Measurements from ENCODE around the gene STT3B.

Gene STT3B

DNA sequence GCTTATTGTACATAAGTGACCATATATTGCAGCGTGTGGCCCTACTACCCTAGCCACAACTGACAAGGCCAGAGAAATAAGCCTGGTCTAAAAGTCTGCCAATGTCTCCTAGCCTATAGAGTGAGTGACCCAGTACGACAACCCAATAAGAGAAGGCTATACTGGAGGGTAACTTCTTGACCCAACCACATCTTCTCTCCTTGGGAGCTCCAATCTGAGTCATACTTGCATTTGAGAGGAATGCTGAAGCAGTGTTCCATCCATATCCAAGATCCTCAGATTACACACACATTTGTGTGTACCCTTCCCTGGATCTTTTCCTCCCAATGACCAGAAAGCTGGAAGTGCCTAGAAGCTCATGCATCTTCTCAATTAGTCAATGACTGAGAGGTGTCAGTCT, 11.3 kb upstream of the STT3B start:
- DNase-seq (ENCODE audit: low read depth): no peak

DNA sequence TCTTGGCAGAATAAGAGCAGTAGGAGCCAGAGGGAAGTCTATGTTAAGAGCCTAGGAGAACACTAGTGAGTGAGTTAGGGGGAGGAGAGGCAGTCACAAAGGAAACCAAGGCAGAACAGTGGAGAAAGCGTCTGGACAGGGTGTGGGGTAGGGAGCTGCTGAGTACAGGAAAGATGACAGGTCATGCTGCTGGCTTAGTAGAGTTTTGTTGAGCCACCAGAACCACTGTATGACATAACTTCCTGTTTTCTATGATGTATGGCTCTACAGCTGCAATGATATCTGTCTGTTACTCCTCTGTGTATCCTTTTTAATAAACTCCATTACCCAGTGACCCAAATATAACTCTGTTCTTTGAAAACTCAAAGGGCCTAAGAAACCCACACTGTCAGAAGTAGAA, 10.6 kb upstream of the STT3B start:
- DNase-seq (ENCODE audit: low read depth): no peak

DNA sequence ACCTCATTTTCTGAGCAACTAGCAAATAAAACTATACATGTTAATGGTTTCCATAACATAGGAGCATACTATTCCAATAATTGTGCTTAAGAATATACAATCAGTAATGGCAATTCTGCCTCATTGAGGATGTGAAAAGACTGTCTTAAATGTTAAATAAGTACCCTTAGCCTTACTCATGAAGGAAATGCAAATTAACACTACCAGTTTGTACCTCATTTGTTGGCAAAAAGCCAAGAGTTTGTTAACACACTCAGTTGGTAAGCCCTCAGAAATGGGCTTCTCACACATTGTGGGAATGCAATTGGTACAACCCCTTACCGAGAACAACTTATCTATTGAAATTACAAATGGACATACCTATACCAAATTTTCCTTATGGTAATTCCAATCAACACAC, 9.2 kb upstream of the STT3B start:
- DNase-seq (ENCODE audit: low read depth): no peak

DNA sequence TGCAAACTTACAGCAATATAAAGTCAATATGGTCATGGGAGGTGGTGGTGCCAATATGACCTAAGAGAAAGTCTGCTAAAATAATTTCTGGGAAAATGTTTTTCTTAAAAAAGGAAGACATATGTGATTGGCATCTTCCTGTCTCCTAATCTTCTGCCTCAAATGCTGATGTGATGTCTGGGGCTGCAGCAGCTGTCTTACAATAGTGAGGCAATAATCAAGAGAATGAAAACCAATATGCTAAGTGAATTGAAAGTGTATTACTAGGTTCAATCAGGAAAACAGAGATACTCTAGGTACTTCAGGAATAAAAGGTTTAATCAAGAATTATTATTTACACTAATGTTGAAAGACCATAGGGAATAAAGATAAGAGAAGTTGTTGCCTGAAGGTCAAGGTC, 7.2 kb upstream of the STT3B start:
- DNase-seq (ENCODE audit: low read depth): no peak

DNA sequence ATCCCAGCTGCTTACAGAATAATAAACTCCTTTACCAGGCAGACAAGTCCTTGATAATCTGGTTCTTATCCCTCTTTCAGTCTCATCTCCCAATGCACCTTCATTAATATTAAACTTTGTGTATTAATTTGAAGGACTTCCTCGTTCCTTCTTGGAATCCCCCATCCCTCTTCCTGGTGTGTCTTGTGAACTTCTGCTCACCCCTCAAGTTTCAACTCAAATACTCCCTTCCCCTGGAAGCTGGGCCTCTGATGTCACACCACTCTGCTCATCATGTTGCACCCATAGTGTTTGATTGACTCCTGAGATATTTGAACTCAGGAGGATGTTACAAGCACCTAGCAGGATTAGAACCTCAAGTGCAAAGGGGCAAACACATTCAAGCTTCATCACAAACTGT, 3.3 kb upstream of the STT3B start:
- no peak for DNase-seq (ENCODE audit: low read depth)

DNA sequence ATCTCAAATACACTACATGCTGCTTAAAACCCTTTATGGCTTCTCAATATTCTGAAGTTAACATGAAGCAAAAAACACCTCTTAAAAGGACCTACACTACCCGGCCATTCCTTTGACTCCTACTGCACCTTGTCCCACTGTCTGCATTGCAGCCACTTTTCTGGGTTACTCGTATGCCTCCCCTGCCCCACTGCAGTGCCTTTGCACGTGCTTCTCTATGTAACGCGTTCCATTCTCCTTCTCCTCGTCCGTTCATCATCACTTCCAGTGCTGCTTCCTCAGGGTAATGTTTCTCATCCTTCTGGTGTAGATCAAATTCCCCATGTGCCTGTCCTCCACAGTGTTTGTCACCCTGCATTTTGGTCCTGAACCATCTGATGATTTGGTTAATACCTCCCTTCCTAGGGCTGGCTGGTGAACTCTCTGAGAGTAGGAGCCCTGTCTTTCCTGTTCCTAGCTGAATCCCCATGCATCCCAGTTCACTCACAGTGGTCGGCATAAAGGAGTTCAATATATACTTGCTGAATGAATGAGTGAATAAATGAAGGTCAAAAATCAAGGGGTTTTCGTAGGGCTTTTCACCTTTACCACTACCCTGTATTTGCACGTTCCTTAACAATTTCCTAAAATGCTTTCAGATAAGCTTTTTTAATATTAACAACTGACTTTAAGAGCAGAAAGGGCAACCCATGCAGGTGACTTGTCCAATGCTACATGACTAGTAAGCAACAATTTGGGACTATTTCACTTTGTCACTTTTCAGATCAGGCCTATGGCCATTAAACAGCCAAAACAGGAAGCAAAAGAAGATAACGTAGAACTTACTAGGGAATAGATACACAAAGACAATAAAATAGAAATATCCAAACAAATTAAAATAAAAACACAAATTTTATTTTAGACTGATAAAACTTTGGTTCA, 2.4 kb upstream of the STT3B start:
- DNase-seq (ENCODE audit: low read depth): no peak

DNA sequence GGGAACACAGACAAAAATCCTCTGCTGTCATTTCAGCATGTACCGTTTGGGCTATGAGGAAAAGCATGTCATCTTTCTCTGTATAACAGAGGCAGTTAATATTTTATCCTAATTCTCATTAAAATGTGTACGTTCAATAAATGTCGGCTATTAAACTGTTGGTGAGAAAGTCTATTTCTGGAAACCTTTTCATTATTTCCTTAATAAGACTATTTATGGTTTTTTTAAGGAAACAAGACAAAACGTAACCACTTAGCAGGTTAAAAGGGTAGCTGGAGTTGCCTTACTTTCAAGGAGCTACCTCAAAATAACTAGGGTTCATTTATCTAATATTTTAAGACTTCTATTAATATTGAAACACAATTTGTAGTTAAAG, 1.8 kb upstream of the STT3B start:
- DNase-seq (ENCODE audit: low read depth): no peak

DNA sequence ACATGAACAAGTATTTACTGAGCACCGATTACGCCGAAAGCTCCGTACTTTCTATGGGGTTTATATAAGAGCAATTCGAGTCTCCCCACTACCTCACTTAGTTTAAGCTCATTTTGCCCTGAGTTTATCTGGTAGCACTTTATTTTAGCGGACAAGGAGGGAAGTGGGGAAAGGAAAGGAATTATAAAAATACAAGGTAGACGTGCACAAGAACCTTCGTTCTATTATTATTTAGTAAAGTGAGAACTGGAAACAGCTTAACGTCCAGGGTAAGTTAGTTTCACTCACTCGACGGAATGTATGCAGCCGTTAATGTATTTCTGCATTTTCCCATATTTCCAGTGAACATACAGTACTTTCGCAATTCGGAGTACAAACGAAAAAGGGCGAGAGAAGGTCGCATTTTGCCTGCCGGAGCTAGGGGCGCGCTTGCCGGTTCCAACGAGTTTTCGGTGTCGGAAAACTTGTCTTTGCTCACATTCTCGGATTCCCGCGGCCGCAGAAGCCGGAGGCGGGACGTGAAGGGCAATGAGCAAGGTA, 1.2 kb upstream of the STT3B start:
- no peak for DNase-seq (ENCODE audit: low read depth)

DNA sequence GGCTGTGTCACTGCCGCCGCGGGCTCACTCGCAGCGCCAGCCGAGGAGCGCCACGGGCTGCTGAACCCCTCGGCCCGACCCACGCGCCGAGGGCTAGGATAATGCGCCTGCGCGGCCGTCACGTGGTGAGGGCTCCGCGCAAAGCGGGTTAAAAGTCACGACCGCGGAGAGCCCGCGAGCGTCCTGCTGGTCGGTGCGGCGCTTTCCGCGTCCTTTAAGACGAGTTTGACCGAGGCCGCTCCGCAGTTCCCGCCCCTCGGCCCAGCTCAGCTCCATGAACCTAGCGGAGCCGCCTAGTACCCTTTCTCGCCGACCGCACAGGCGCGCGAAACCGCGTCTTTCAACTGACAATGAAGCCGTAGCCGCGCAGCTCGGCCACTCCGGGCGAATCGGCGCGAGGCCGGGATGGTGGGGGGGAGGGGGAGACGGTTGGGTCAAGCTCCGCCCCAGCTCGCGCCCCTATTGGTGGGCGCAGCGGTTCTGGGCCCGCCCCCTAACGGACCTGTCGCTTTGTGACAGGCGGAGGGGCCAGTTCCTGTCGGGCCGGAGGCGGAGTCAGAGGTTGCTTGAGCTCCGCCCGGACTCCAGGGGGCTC, 636 bp upstream of the STT3B start:
- DNase-seq (ENCODE audit: low read depth): peak; percentile 99

DNA sequence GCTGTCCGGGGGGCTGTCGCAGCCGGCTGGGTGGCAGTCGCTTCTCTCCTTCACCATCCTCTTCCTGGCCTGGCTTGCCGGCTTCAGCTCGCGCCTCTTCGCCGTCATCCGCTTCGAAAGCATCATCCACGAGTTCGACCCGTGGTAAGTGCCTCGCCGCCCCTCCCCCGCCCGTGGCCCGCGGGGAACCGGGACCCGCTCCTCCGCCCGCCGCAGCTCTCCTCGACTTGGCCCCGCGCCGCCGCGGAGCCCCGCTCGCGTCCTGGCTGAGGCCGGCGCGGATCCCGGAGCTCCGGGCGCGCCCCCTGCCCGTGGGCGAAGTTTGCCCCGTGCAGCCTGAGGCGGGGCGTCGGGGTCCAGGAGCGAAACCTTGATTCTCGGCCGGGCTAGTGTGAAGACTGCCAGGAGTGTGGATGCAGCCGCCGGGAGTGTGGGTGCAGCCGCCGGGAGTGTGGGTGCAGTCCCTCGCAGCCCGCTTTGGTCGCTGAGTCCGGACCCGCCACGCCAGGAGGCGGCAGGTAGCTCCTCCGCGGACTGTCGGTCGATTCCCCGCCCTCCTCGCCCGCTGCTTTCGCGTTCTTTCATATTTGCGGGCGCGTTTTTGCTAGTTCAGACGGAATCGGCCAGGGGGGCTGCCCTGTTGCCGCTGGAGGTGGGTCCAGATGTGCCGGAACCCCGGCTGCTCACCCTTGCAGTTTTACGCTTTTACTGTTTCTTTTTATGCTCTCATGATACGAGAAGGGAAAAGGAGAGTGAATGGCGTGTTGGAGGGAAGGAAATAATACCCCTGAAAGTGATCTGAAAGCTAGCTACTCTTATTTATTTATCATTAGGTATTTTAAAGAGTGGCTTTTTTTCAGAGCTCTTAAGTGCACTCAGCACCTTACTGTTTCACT, 692 bp downstream of the STT3B start:
- DNase-seq (ENCODE audit: low read depth): peak; percentile 32

DNA sequence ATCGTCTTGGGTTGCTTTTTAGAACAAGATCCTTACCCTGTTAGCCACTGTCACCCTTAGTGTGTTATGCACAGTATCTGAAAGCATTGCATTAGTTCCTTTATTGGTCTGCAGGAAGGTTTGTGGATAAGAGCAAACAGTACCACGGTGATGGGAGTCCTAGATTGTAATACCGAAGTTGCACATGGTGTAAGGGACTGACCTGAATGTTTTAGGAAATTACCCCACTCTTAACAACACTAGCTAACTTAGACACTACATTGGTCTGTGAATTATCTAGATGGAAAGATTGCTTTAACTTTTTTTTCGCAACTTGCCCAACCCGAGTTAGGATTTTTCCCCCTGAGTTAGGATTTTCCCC, 1.3 kb downstream of the STT3B start:
- DNase-seq (ENCODE audit: low read depth): no peak

DNA sequence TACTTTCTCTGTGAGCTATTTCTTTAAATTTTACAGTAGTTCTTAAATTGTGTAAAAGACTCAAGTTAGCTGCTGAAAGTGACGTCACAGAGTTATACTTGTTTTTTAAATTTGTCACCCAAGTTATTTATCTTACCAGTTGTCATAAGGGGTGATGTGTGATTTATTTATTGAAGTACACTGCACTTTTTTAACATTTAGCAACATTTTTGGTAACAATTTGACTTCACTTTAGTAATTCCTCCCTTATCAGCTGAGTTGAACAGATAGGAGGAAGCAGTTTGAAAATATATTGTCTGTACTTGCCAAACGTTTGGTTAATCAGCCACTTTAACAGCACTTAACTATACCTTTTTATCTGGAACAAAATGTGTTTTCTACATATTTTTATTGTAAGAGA, 3.8 kb downstream of the STT3B start:
- no peak for DNase-seq (ENCODE audit: low read depth)

DNA sequence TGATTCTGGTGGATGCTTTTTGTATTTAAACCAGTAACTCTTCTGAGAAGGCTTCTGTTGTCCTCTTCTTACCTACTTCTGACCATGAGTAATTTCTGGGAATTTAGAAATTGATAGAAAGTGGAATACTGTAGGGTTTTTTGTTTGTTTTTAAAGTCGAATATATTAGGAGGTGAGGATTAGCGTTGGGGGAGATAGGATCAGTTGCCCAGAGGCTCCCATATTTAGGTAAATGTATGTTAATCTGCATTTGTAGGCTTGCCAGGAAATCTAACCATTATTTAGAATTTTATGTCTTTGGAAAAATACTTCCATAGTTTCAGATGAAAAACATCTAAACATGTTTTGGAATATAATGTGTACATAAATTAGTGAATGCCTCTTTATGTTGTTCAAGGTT, 6.1 kb downstream of the STT3B start:
- DNase-seq (ENCODE audit: low read depth): no peak

DNA sequence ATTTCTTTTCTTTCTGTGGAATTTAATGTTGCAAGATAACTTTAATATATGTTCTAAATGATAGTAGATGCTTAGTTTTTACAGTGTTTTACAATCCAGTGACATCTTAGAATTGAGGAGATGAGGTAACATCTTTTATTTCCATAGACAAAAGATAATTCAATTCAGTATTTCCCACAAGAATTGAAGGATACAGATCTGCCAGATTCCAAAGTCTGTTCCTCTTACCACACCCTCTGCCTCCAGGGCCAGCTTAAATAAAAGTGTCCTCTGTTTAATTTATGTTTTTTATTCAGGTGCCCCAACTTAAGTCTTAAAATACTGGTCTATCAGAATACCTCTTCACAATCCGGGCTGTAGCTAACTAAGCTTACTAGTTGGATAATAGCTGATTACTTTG, 6.5 kb downstream of the STT3B start:
- DNase-seq (ENCODE audit: low read depth): no peak

DNA sequence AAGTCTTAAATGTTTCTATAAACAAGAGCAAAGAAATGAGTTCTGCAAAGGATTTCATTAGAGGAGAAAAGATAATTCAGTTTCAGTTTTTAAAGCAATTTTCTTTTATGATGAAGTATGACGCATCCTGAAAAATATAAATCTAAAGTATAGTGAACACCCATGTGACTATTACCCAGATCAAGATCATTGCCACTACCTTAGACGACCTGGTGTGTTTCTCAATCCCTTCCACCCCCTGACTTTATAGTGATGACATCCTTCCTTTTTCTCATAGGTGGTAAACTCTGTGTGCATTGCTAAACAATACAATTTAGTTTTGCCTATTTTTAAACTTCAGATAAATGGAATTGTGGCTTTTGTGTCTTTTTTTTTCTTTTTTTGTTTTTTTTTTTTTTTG, 8.4 kb downstream of the STT3B start:
- DNase-seq (ENCODE audit: low read depth): no peak

DNA sequence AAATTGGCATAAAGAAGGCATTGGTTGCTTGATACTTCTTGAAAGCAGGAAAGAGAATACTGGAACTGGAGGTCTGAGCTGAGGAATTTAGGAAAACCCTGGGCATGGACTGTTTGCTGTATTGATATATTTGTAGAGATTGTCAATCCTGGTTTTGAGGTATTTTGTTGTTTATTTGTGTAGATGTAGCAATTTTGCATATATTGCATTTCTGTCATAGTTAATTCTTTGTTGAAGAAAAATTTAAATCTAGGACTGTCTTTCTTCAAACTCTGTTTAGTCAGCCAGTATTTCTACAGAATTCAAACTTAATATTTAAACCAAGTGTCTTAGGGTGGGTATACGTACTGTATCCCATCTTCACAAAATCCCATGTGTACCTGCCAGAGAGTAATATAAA, 9.5 kb downstream of the STT3B start:
- no peak for DNase-seq (ENCODE audit: low read depth)

DNA sequence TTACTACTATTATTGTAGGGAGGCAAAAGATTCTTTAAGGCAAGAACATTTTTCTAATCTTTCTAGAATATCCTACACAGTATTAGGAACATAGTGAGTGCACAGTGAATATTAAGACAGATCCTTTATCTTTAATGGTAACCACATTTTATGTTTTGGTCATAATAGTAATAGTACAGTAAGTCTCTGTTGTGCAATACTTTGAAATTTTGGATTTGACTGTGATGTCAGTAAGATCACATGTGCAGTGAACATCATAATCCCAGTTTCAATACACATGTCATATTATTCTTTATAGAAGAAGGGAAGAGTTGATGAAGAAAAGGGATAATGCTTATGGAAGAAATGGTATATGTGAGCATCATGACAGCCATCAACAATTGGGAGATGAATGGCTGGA, 10.7 kb downstream of the STT3B start:
- DNase-seq (ENCODE audit: low read depth): no peak

DNA sequence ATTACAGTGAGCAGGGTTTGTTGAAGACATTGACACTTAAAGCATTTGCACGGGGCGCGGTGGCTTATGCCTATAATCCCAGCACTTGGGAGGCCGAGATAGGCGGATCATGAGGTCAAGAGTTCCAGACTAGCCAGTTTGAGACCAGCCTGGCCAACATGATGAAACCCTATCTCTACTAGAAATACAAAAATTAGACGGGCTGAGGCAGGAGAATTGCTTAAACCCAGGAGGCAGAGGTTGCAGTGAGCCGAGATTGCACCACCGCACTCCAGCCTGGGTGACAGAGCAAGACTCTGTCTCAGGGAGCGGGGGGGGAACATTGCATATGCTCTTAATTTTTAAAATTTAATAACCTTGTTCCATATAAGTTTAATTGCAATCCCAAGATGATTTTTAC, 11.9 kb downstream of the STT3B start:
- DNase-seq (ENCODE audit: low read depth): no peak

DNA sequence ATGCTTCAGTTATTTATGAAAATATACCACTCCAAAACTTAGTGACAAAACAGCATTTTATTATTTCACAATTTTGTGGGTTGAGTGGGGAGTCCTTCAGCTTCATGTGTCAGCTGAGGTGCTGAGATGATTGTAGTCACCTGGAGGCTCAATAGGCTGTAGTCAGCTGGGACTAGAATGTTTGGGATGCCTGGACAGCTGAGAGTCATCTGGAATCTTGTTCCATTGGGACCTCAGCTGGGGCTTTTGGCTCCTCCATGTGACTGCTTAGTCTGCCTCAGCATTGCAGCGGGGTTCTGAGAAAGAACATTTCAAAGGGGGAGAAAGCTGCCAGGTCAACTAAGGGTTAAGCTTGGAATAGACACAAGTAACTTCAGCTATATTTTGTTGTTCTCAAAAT, 13.4 kb downstream of the STT3B start:
- no peak for DNase-seq (ENCODE audit: low read depth)

DNA sequence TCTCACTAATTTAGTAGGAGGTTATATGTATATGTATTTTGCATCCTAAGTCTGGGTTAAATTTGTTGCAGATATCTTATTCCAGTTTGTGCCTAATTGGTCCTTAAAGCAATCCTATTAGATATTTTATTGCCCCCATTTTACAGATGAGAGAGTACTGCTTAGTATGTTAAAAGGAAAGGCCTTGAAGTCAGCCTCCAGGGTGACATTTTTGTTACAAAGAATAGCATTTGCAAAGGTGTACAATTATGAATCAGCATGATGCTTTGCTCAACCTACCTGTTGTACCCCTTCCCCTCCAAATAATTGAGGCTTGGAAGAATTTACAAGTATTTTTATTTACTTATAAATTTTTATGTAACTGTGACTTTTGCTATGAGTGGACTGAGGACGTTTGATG, 14.0 kb downstream of the STT3B start:
- DNase-seq (ENCODE audit: low read depth): no peak

DNA sequence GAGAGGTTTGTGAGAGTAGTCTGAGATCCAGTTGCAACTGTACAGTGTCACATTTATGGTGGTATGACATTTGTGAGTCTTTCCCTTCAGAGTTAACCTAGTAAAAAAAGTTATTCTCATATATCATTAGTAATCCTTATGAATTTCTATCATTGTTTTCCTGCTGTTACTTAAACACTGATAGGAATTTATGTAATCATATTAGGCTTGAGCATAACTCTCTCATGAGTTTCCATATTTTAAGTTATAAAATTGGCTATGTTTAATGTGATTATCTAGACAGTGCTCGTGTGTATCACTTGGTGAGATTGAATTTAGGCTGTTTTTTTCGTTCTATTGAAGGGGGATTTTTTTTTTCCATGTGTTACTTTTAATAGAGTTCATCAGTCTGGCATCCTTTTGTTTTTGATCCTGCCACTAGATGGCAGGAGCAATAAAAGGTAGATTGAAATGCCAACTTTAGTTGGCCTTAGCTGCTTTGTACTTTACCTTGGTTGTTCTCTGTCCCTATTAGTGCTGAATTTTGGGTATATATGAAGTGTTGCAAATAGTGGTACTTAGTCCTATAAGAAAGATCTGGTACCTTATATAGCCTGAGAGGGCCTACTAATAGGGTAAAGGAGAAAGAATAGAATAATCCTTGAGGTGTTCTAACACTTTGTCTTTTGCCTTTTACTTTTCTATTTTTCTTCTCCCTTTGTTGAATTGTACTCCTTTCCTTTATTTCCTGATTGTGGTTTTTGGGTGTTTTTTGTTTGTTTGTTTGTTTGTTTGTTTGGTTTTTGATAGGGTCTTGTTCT, 17.9 kb downstream of the STT3B start:
- DNase-seq (ENCODE audit: low read depth): no peak

DNA sequence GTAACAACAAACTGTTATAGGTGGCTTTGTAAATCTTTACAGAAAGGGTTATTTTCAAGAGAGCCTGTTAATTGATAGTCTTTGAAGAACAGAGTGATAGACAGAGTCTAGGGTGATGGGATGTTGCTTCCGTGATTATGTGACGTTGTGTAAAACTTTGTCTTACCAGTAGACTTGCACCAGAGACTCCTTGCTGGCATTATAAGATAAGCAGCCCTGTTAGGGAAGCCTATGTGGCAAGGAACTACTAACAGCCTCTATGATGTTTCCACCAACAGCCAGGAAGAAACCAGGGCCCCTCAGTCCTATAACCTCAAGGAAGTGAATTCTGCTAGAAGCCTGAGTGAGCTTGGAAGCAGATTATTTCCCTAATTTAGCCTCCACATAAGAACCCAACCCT, 18.9 kb downstream of the STT3B start:
- DNase-seq (ENCODE audit: low read depth): no peak

Data from stimulated activated CD4-positive, alpha-beta T cell treated with anti-CD3 and anti-CD28 coated beads, Interleukin-2, amount 100 ng/mL, for 4 hours (primary cell).